Fibroblast of lung (primary cell): Measurements from ENCODE around the gene VAC14. TPM values are rescaled to one million over a fixed set of nuclear protein-coding genes. Genes with fewer than 3 reads are reported as not detected.

ENCODE experiments used
- DNase-seq, 2 donors: peaks; one replicate each; pipeline versions ENCODE4 v3.0.0 to v3.0.0-alpha.2; 2010; ENCODE audit warnings: low read depth in 2 of 2
- H2AFZ ChIP-seq: 2 replicates; pipeline ENCODE4 v1.5.1; 2012; ENCODE audit warnings: low read length, control low read depth, inconsistent platforms
- H3K27ac ChIP-seq: 2 replicates; pipeline ENCODE4 v1.5.1; 2011; ENCODE audit warnings: low read length, control low read depth; ENCODE audit not compliant: insufficient read depth
- H3K27me3 ChIP-seq: 2 replicates; pipeline ENCODE4 v1.5.1; 2011; ENCODE audit warnings: mild to moderate bottlenecking, low read length; ENCODE audit not compliant: control insufficient read depth, insufficient read depth
- H3K36me3 ChIP-seq: 2 replicates; pipeline ENCODE4 v1.5.1; 2011; ENCODE audit warnings: low read length; ENCODE audit not compliant: control insufficient read depth, insufficient read depth
- H3K4me1 ChIP-seq: 2 replicates; pipeline ENCODE4 v1.5.1; 2011; ENCODE audit warnings: low read length; ENCODE audit not compliant: control insufficient read depth, insufficient read depth; ENCODE audit errors: extremely low read depth
- H3K4me2 ChIP-seq: 2 replicates; pipeline ENCODE4 v1.5.1; 2011; ENCODE audit warnings: low read length, control low read depth; ENCODE audit not compliant: insufficient read depth; ENCODE audit errors: extremely low read depth
- H3K4me3 ChIP-seq, 4 experiments: fragments of 200-600 bp in 1 of 4; sonication (generic) in 1 of 4; replicated peaks in 1 of 4; 2 replicates each; pipeline ENCODE4 v1.5.1; 2011 to 2016; ENCODE audit warnings: low read length in 4 of 4, low read depth in 3 of 4, mild to moderate bottlenecking in 3 of 4, control low read depth in 2 of 4, inconsistent platforms in 1 of 4, mixed read lengths in 1 of 4; ENCODE audit not compliant: insufficient read depth in 1 of 4; ENCODE audit errors: control extremely low read depth in 1 of 4
- H3K79me2 ChIP-seq: 2 replicates; pipeline ENCODE4 v1.5.1; 2012; ENCODE audit warnings: mild to moderate bottlenecking, low read length, inconsistent platforms; ENCODE audit not compliant: control insufficient read depth, insufficient read depth
- H3K9ac ChIP-seq: 2 replicates; pipeline ENCODE4 v1.5.1; 2011; ENCODE audit warnings: mild to moderate bottlenecking, low read length, control low read depth; ENCODE audit not compliant: insufficient read depth
- H3K9me3 ChIP-seq: 2 replicates; pipeline ENCODE4 v1.5.1; 2012; ENCODE audit warnings: low read depth, low read length; ENCODE audit not compliant: control insufficient read depth, insufficient read depth
- H4K20me1 ChIP-seq: 2 replicates; pipeline ENCODE4 v1.5.1; 2011; ENCODE audit warnings: low read length; ENCODE audit not compliant: control insufficient read depth, insufficient read depth; ENCODE audit errors: extremely low read depth
- EZH2 ChIP-seq: IDR thresholded peaks from 2 replicates; pipeline ENCODE4 v1.5.1; 2012; ENCODE audit warnings: low read length, control low read depth, mild to moderate bottlenecking; ENCODE audit errors: missing control alignments
- polyA plus RNA-seq, 2 donors: library from polyadenylated mRNA; depleted of rRNA in 1 of 2; stranded (reverse) in 1 of 2; unstranded in 1 of 2; fragments of >200 nt; gene quantifications; 2 replicates each; pipeline ENCODE4 v1.2.1, GENCODE V29; 2011 to 2012; ENCODE audit warnings: missing spikeins in 1 of 2
- total RNA-seq: library from RNA; depleted of rRNA; stranded (reverse); fragments of >200 nt; gene quantifications from 2 replicates; pipeline ENCODE4 v1.2.1, GENCODE V29; 2014
- TF ChIP-seq, protein P1 (sequence below), 2 donors: IDR thresholded peaks in 1 of 2; conservative IDR thresholded peaks in 1 of 2; 1 replicate in 1 of 2; 2 replicates in 1 of 2; pipeline ENCODE4 v1.5.1; 2011 to 2012; ENCODE audit warnings: low read length in 2 of 2, control low read depth in 1 of 2, inconsistent platforms in 1 of 2, low read depth in 1 of 2, mild to moderate bottlenecking in 1 of 2

The VAC14 gene
- total and polyA plus RNA-seq, 2 donors (not counting 1 experiment from before 2014, with no cell fraction given): 25.0 to 29.2 TPM

DNA sequence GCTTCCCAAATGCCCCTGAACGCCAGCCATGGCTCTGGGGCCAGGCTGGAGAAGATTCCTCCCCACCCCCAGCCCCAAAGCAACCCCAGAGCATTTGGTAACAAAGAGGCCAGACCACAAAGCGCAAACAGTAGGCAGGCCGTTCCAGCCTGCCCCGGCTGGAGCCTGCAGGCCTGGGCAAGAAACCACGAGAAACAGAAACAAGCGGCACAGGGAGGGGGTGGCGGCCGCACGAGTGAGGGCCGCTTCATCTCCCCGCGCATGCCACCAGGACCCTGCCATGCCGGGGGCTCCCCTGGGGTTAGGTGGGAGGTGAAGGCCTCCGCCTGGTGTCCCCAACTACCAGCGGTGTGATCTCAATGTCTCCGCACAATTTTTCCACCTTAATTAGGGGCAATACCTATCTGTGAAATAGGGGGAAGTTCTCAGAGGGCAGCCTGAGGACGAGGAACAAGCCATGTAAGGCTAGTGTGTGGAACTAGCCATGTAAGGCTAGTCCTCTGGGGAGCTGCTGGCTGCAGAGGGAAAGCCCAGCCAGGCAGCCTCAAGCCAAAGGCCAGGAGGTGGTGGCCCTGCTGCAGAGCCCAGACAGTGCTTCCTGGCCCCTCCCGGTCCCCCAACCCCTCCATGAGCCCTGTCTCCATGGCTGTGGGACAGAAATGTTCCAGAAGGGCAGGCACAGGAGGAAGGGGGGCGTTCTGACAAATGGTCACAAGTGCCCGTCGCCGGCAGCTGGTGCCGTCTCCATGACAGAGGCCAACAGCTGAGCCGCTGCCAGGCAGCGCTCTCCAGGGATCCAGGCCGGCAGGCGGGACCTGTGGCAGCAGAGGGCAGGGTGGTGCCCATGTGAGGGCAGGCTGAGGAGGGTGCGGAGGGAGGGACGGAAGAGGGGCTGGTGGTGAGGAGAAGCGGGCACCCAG is 100.6 kb downstream of the VAC14 start:
- TF ChIP-seq, protein P1, sequence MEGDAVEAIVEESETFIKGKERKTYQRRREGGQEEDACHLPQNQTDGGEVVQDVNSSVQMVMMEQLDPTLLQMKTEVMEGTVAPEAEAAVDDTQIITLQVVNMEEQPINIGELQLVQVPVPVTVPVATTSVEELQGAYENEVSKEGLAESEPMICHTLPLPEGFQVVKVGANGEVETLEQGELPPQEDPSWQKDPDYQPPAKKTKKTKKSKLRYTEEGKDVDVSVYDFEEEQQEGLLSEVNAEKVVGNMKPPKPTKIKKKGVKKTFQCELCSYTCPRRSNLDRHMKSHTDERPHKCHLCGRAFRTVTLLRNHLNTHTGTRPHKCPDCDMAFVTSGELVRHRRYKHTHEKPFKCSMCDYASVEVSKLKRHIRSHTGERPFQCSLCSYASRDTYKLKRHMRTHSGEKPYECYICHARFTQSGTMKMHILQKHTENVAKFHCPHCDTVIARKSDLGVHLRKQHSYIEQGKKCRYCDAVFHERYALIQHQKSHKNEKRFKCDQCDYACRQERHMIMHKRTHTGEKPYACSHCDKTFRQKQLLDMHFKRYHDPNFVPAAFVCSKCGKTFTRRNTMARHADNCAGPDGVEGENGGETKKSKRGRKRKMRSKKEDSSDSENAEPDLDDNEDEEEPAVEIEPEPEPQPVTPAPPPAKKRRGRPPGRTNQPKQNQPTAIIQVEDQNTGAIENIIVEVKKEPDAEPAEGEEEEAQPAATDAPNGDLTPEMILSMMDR (conservative IDR thresholded peaks at IDR 0.05 in 1 of 2, IDR thresholded peaks at IDR 0.05 in 1 of 2; ENCODE audit: low read depth in 1 of 2, low read length in 2 of 2): no peak
- TF ChIP-seq EZH2: no peak

DNA sequence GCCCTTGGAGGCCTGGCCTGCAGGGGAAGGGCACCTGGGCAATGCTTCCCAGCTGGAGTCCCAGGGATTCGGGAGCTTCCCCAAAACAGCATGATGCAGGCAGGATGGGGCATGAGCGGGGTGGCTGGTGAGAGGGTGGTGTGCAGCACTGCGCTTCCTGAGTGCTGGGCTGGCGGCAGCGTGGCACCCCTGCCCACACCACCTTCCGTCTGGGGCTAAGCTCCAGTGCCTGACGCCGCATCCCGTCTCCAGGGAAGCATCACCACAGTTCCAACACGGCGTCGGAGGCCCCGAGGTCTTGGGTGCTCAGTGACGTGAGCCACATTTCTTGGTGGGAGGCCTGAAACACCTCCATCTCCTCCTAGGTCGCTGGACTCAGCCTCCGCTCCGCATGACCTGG is 101.3 kb downstream of the VAC14 start:
- no peak overlapping the region for H3K9ac ChIP-seq

More for the DNA sequence above, 100.6 kb downstream of the VAC14 start:
- no peak overlapping the region for H3K4me3 ChIP-seq
- H3K4me2 ChIP-seq: no peak overlapping the region
- no peaks in the 10 kb centered on the region for H4K20me1 ChIP-seq
- H3K27me3 ChIP-seq: no peaks in the 10 kb centered on the region
- peaks cover 48% of the 10 kb centered on the region for H3K4me1 ChIP-seq
- no peaks in the 10 kb centered on the region for H3K79me2 ChIP-seq
- DNase-seq: no peak
- no peak overlapping the region for H3K9ac ChIP-seq
- no peak overlapping the region for H3K27ac ChIP-seq
- no peak overlapping the region for H2AFZ ChIP-seq
- no peaks in the 10 kb centered on the region for H3K36me3 ChIP-seq
- H3K9me3 ChIP-seq: no peaks in the 10 kb centered on the region

DNA sequence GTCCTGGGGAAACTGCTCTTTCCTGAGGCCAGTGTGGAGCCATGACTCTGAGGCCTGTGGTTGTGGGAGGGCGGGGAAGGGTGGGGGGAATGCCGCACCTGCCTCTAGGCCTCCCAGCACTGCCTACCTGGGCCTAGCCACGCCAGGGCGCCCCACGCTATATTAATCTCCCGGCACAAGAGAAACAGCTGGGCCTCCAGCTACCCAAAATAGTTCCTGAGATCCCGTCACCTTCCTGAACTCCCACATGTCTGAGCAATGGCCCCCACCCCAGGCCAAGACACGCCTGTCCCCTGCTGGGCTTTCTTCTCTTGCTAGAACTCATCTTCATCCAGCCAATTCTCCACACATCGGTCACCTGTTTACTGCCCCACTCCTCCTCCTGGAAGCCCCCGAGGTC is 102.1 kb downstream of the VAC14 start:
- DNase-seq: no peak
- Histone ChIP-seq H3K9me3 (no peaks in the 10 kb centered on the region), H3K36me3 (no peaks in the 10 kb centered on the region), H3K27ac (no peak overlapping the region), H3K9ac (no peak overlapping the region), H3K4me1 (peaks cover 44% of the 10 kb centered on the region), H2AFZ (no peak overlapping the region), H3K4me3 (no peak overlapping the region), H3K27me3 (no peaks in the 10 kb centered on the region), H4K20me1 (no peaks in the 10 kb centered on the region), H3K4me2 (no peak overlapping the region), H3K79me2 (no peaks in the 10 kb centered on the region)
- TF ChIP-seq EZH2: no peak
- TF ChIP-seq, protein P1 (conservative IDR thresholded peaks at IDR 0.05 in 1 of 2, IDR thresholded peaks at IDR 0.05 in 1 of 2; ENCODE audit: low read depth in 1 of 2, low read length in 2 of 2): no peak

More for the DNA sequence above, 101.3 kb downstream of the VAC14 start:
- Histone ChIP-seq H3K27me3 (no peaks in the 10 kb centered on the region), H3K4me2 (no peak overlapping the region), H3K27ac (no peak overlapping the region), H4K20me1 (no peaks in the 10 kb centered on the region), H3K4me1 (peaks cover 45% of the 10 kb centered on the region), H3K79me2 (no peaks in the 10 kb centered on the region), H3K9me3 (no peaks in the 10 kb centered on the region), H3K4me3 (no peak overlapping the region), H2AFZ (no peak overlapping the region), H3K36me3 (no peaks in the 10 kb centered on the region)
- DNase-seq: no peak
- TF ChIP-seq, protein P1 (conservative IDR thresholded peaks at IDR 0.05 in 1 of 2, IDR thresholded peaks at IDR 0.05 in 1 of 2; ENCODE audit: low read depth in 1 of 2, low read length in 2 of 2): no peak
- TF ChIP-seq EZH2: no peak
